Measurements from ENCODE around the gene CUL2.
A peak's percentile ranks its signal among the peaks of the same experiment; 100 is the strongest.
"Not testable (repeated sequence)": the region's sequence is repeated elsewhere in the genome, so short reads cannot be mapped to it uniquely, and the experiment has no call there.

Gene CUL2

DNA sequence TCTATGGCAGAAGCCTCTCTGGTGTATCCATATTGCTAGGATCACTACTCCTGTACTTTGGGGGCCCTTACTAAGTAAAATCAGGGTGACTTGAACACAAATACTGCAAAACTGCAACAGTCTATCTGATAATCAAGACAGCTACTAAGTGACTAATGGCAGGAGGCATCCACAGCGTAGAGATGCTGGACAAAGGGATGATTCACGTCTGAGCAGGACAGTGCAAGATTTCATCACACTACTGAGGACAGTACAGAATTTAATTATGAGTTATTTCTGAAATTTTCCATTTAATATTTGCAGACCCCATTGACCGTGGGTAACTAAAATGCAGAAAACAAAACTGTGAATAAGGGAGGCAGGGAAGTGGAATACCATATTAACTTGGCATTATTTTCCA lies 10.4 kb downstream of the CUL2 start:
- DNase-seq (ENCODE audit: low spot score): peak; percentile 59

GRCh38 chr10:35079265-35079664 lies 10.9 kb downstream of the CUL2 start:
- no peak for DNase-seq (ENCODE audit: low spot score)

DNA sequence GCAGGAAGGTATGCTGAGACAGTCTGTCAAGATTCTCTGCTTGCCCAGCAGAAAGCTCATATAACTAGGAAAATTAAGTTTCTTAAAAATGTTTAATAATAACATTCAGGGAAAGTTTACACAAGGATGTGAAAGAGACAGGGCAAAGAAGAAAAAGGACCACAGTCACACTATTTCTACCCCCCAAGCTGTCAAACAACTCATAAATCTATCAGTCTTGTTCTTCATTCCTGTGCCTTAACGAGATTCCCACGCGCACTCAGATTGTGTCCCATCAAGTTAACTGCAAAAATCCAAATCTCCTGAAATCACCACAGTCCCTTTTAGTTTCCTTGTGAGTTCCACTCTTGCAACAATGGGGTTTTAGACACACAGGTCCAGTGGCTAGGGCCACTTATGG lies 14.9 kb downstream of the CUL2 start:
- DNase-seq (ENCODE audit: low spot score): no peak

DNA sequence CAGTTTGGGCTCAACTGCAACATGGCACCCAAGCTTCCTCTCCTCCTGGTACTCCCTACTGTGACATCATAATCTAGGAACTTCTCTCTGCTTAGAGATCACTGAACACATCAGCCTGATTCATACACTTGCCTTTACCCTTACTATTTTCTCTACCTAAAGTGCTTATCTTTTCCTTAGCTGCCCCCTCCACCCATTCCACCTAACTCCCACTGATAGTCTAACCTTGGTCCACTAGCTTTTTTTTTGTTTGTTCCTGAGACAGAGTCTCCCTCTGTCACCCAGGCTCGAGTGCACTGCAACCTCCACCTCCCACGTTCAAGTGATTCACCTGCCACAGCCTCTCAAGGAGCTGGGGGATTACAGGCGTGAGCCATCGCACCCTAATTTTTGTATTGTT lies 15.9 kb downstream of the CUL2 start:
- DNase-seq (ENCODE audit: low spot score): peak; percentile 36

GRCh38 chr10:35070521-35070920 lies 19.6 kb downstream of the CUL2 start:
- no peak for DNase-seq (ENCODE audit: low spot score)

DNA sequence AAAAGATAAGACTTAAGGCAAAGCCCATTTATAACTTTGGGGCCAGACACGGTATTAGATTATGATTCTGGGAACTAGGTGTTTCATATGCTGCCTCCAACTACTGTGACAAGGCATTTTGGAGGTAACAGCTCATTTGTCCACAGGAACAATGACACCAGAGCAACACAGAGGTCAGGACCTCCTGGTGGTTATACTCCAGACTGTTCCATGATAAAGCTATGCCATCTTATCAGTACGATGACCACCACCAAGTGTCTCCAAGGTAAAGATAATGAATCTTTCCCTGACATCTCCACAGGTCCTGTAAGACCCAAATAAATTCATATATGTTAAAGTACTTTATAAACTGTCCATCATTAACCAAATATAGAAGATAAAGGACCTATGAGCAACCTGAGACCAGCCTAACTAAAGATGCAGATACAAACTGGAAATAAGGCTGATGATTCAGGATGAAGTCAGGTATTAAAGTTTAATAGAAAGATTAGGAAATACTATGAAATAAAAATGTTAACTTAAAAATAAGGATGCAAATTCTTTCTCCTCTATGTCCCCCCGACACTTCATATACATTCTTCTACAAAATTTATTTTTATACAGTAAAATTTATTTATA lies 26.2 kb downstream of the CUL2 start:
- DNase-seq (ENCODE audit: low spot score): no peak

- DNase-seq (ENCODE audit: low spot score): no peak
These were observed 30.7 kb downstream of the CUL2 start for GRCh38 chr10:35059481-35059880.

GRCh38 chr10:35058686-35059085 lies 31.5 kb downstream of the CUL2 start:
- no peak for DNase-seq (ENCODE audit: low spot score)

GRCh38 chr10:35058134-35058533 lies 32.0 kb downstream of the CUL2 start:
- DNase-seq (ENCODE audit: low spot score): peak; percentile 20

DNA sequence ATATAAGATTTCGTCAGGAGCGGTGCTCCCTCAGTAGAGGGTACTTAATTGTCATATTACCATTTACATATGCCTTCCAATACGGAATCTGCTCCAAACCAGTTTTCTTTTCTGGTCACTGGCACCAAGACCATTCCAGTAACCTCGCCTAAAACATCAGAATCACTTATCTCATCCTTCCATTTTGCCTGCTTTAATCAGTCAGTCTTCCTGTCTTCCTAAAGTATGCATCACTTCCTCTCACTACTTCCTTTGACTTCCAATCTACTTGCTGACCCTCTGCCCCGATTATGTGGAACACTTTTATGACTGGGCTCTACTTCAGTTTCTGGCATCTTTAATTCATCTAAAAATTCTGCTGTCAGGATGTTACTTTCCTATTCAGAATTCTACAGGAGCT lies 33.5 kb downstream of the CUL2 start:
- no peak for DNase-seq (ENCODE audit: low spot score)

GRCh38 chr10:35056133-35056532 lies 34.0 kb downstream of the CUL2 start:
- DNase-seq (ENCODE audit: low spot score): no peak

- DNase-seq (ENCODE audit: low spot score): no peak
These were observed 39.6 kb downstream of the CUL2 start for GRCh38 chr10:35050568-35050967.

DNA sequence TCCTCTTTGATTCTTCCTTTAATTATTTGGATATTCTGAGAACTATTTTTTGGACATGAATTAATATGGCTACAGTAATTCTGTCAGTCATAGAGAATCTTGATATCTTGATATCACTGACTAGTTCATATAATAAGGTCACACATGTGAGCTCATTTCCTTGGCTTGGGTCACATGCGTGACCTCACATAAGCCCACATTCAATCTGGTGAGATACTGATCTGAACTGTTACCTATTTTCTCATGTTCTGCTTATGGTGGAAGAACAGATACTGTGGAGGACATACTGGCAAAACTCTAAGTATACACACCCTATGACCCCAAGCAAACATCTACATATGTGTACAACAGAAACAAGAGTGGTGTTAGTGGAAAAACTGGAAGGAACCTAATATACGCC lies 44.1 kb downstream of the CUL2 start:
- DNase-seq (ENCODE audit: low spot score): no peak

GRCh38 chr10:35045275-35045674 lies 44.9 kb downstream of the CUL2 start:
- DNase-seq (ENCODE audit: low spot score): not testable (repeated sequence)

- DNase-seq (ENCODE audit: low spot score): no peak
These were observed 46.3 kb downstream of the CUL2 start for GRCh38 chr10:35043796-35044344.

GRCh38 chr10:35042783-35043182 lies 47.4 kb downstream of the CUL2 start:
- DNase-seq (ENCODE audit: low spot score): no peak

DNA sequence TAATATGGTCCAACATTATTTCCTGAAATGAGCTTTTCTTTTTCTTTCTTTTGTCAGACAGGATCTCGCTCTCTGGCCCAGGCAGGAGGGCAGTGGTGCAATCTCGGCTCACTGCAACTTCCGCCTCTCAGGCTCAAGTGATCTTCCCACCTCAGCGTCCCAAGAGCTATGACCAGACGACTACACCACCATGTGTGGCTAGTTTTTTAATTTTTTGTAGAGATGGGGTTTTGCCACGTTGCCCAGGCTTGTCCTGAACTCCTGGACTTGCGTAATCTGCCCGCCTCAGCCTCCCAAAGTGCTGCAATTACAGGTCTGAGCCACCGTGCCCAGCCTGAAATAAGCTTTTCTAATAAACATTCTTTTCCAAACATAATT lies 48.6 kb downstream of the CUL2 start:
- DNase-seq (ENCODE audit: low spot score): no peak

DNA sequence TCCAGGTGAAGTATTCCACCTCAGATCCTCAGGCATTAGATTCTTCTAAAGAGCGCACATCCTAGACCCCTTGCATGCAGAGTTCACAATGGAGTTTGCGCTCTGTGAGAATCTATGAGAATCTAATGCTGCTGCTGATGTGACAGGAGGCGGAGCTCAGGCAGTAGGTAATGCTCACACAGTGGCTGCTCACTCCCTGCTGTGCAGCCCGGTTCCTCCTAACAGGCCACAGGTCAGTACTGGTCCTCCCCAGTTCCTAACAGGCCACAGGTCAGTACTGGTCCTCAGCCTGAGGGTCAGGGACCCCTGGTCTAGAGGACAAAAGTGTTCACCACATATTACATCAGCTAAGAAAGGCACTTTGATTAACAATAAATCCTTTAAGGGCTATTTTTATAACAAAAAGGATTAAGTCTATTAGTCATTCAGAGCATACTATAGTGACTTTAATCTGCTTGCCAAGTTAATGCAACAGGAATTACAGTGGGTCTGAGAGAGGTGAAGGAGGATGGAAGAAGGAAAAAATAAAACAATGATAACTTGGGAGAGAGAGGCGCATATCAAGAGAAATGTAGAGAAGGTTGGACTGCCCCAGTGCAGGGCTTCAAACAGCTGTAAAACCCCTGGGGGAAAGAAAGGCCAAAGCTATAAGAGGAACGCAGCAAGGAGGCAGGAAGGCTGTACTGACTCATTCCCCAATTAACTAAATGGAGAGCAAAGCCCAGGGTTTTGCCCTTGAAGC lies 49.2 kb downstream of the CUL2 start:
- DNase-seq (ENCODE audit: low spot score): no peak

DNA sequence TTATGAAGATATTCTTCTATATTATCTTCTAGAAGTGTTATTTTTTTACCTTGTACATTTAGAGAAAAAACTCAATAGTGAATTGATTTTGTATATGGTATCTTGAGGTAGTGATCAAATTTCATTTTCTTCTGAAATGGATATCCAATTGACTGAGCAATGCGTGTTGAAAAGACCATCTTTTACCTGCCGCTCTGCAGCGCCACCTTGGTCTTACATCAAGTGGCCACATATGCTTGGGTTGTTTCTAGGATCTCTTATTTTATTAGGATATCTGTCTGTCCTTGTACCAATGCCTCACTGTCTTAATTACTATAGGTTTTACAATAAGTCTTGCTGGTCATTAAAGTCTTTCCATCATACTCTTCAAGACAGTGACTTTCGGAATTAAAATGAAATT lies 53.0 kb downstream of the CUL2 start:
- no peak for DNase-seq (ENCODE audit: low spot score)

GRCh38 chr10:35035606-35036005 lies 54.5 kb downstream of the CUL2 start:
- DNase-seq (ENCODE audit: low spot score): no peak

DNA sequence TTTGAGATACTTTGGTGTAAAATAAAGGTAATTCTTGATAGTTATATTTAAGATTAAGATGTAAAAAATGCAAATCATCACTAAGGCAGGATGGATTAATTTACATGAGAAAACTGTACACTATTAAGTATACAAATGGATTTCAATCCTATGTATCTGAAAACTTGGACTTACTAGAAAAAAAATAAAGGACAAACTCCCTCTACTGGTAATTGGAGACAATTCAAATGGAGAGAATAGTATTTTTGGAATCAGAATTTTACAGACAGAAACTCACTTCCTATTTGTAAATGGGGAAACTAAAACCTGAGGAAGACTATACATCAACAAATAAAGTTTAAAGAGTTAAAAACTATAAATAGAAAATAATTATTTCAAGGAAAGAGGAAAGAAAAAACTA lies 62.6 kb downstream of the CUL2 start:
- DNase-seq (ENCODE audit: low spot score): peak; percentile 72

DNA sequence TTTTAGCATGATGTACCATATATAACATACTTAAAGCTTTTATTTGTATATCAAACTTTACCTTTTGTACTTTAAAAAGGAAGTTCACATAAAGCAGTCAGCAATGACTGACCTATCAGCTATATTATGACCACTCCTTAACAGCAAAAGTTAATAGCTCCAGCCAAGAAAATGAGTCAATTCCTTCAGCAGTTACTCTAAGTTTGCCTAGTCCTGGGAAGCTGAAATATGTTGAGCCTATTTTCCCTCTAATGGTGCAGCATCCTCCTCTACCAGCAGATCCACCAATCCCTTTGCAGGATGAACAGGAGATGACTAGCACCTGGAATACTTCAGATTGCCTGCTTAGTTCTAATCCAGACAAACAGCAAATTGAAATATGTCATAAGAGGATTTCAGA lies 64.2 kb downstream of the CUL2 start:
- DNase-seq (ENCODE audit: low spot score): peak; percentile 45

DNA sequence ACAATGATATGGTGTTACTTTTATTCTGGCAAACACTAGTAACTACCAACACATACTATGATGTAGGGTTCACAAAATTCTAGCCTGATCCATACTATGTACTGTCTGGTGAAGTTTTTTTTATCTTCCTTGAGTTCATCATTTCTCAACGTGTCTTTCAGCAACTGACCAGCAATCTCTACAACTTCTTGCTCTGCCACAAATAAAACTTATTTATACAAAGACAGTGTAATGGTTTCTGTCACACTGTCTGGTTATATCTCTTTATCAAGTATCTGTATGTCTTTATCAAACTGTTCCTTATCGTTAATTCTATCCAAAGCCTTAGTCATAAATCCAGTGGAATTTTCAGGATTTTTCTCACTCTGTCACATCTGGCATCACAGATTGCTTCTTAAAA lies 69.7 kb downstream of the CUL2 start:
- no peak for DNase-seq (ENCODE audit: low spot score)

All from RKO (cell line).